WTC11 (cell line): ENCODE results near the gene GSN. TPM values are rescaled to one million over a fixed set of nuclear protein-coding genes. Genes with fewer than 3 reads are reported as not detected.

Source experiments
- ATAC-seq: fragments of 200-7000 bp; cut with Tn5 transposase; 2 replicates; pipeline ENCODE4 v1.10.0; 2021; ENCODE audit warnings: mild to moderate bottlenecking, moderate library complexity
- CTCF ChIA-PET: fragments of 300-600 bp; sonication (Branson Sonifier 250); formaldehyde crosslinking; loops from one replicate; lab custom pipeline; 2021; ENCODE audit warnings: antibody characterized with exemption; lab: Charles Lee
- POLR2A ChIA-PET: fragments of 350-600 bp; sonication (Branson Sonifier 250); formaldehyde crosslinking; loops from one replicate; lab custom pipeline; 2021; ENCODE audit warnings: antibody characterized with exemption; lab: Charles Lee
- DNase-seq: peaks from one replicate; pipeline ENCODE4 v3.0.0; 2021; ENCODE audit warnings: low spot score
- H3K27ac Mint-ChIP-seq: 2 replicates; pipeline ENCODE4 v1.8.0; 2021; ENCODE audit warnings: mixed read lengths
- H3K27me3 Mint-ChIP-seq: 2 replicates; pipeline ENCODE4 v1.8.0; 2021; ENCODE audit warnings: low read depth, mild to moderate bottlenecking, moderate library complexity, mixed read lengths
- H3K36me3 Mint-ChIP-seq: 2 replicates; pipeline ENCODE4 v1.8.0; 2021; ENCODE audit warnings: mixed read lengths
- H3K4me1 Mint-ChIP-seq: 2 replicates; pipeline ENCODE4 v1.8.0; 2022; ENCODE audit warnings: mixed read lengths
- H3K4me3 Mint-ChIP-seq: 2 replicates; pipeline ENCODE4 v1.8.0; 2021; ENCODE audit warnings: mild to moderate bottlenecking, moderate library complexity, mixed read lengths
- H3K9me3 Mint-ChIP-seq: 2 replicates; pipeline ENCODE4 v1.8.0; 2021; ENCODE audit warnings: mixed read lengths
- ATF1 ChIP-seq: sonication (generic); formaldehyde crosslinking; IDR thresholded peaks from 2 replicates; pipeline ENCODE4 v1.8.1; 2023; ENCODE audit warnings: mild to moderate bottlenecking, moderate library complexity, missing genetic modification reagents
- CDX4 ChIP-seq: fragments of 250-450 bp; sonication (Bioruptor Pico); IDR thresholded peaks from 2 replicates; pipeline ENCODE4 v1.9.0; 2021; ENCODE audit warnings: moderate library complexity, mild to moderate bottlenecking, inconsistent platforms, borderline replicate concordance
- CREB1 ChIP-seq: sonication (generic); formaldehyde crosslinking; IDR thresholded peaks from 2 replicates; pipeline ENCODE4 v1.8.0; 2023; ENCODE audit warnings: mild to moderate bottlenecking, missing genetic modification reagents
- ERG ChIP-seq: fragments of 250-450 bp; sonication (Bioruptor Pico); IDR thresholded peaks from 2 replicates; pipeline ENCODE4 v1.8.0; 2021; ENCODE audit warnings: mild to moderate bottlenecking
- ETV6 ChIP-seq: sonication (generic); formaldehyde crosslinking; IDR thresholded peaks from 2 replicates; pipeline ENCODE4 v1.8.1; 2022; ENCODE audit warnings: mild to moderate bottlenecking, missing genetic modification reagents
- HMGXB4 ChIP-seq: sonication (generic); formaldehyde crosslinking; IDR thresholded peaks from 2 replicates; pipeline ENCODE4 v1.8.1; 2023; ENCODE audit warnings: mild to moderate bottlenecking, moderate library complexity, missing genetic modification reagents
- IRF1 ChIP-seq: sonication (generic); formaldehyde crosslinking; IDR thresholded peaks from 2 replicates; pipeline ENCODE4 v1.8.0; 2023; ENCODE audit warnings: missing genetic modification reagents
- NFYB ChIP-seq: sonication (generic); formaldehyde crosslinking; conservative IDR thresholded peaks from 2 replicates; pipeline ENCODE4 v1.8.0; 2022; ENCODE audit warnings: low read depth, missing genetic modification reagents
- PRRX2 ChIP-seq: fragments of 250-450 bp; sonication (Bioruptor Pico); IDR thresholded peaks from 2 replicates; pipeline ENCODE4 v1.8.0; 2021; ENCODE audit warnings: mild to moderate bottlenecking
- SMAD3 ChIP-seq: sonication (generic); formaldehyde crosslinking; IDR thresholded peaks from 2 replicates; pipeline ENCODE4 v1.8.0; 2022; ENCODE audit warnings: missing genetic modification reagents, mild to moderate bottlenecking, borderline replicate concordance
- USF1 ChIP-seq: sonication (generic); formaldehyde crosslinking; IDR thresholded peaks from 2 replicates; pipeline ENCODE4 v1.8.0; 2022; ENCODE audit warnings: mild to moderate bottlenecking, missing genetic modification reagents
- ZBTB43 ChIP-seq: sonication (generic); formaldehyde crosslinking; IDR thresholded peaks from 2 replicates; pipeline ENCODE4 v1.8.1; 2023; ENCODE audit warnings: mild to moderate bottlenecking, missing genetic modification reagents
- ZNF219 ChIP-seq: sonication (generic); formaldehyde crosslinking; IDR thresholded peaks from 2 replicates; pipeline ENCODE4 v1.8.0; 2023; ENCODE audit warnings: missing genetic modification reagents, mild to moderate bottlenecking, borderline replicate concordance
- ZNF232 ChIP-seq: sonication (generic); formaldehyde crosslinking; IDR thresholded peaks from 2 replicates; pipeline ENCODE4 v1.8.0; 2022; ENCODE audit warnings: mild to moderate bottlenecking, missing genetic modification reagents
- ZNF317 ChIP-seq: sonication (generic); formaldehyde crosslinking; IDR thresholded peaks from 2 replicates; pipeline ENCODE4 v1.8.1; 2023; ENCODE audit warnings: low read depth, mild to moderate bottlenecking, moderate library complexity, missing genetic modification reagents, borderline replicate concordance
- ZNF532 ChIP-seq: fragments of 250-450 bp; sonication (Bioruptor Pico); IDR thresholded peaks from 2 replicates; pipeline ENCODE4 v1.9.0; 2021; ENCODE audit warnings: mild to moderate bottlenecking, borderline replicate concordance
- total RNA-seq: library from RNA; stranded (reverse); gene quantifications from 3 replicates; pipeline ENCODE4 v1.2.3, GENCODE V29; 2021

The GSN gene
- total RNA-seq, 1 experiment from 2014 or later, result 47.0 TPM

GRCh38 chr9:121364886-121365285, 96.9 kb downstream of the GSN start:
- Mint-ChIP-seq H3K27me3 (peaks cover 21% of the 10 kb centered on the region), H3K4me3 (no peak overlapping the region), H3K4me1 (peaks cover 32% of the 10 kb centered on the region), H3K27ac (no peak overlapping the region), H3K9me3 (no peaks in the 10 kb centered on the region), H3K36me3 (0 out of 2 replicates have a peak, but pooled peaks cover 3% of the 10 kb centered on the region)
- TF ChIP-seq ZNF317 (CRISPR knock-in tag) (no peak), ERG (CRISPR knock-in tag) (no peak), ZNF219 (CRISPR knock-in tag) (no peak), SMAD3 (CRISPR knock-in tag) (no peak), USF1 (CRISPR knock-in tag) (no peak), HMGXB4 (CRISPR knock-in tag) (no peak), CDX4 (CRISPR knock-in tag) (no peak), ZNF232 (CRISPR knock-in tag) (no peak), ATF1 (CRISPR knock-in tag) (no peak), ZNF532 (CRISPR knock-in tag) (no peak), IRF1 (CRISPR knock-in tag) (no peak), ZBTB43 (CRISPR knock-in tag) (no peak), PRRX2 (no peak), ETV6 (CRISPR knock-in tag) (no peak), CREB1 (no peak), NFYB (CRISPR knock-in tag) (no peak)
- ChIA-PET POLR2A (no interaction called here), CTCF (interaction anchor here (1.1 to 1.2 kb wide), 2 partner anchors 35 to 45 kb away, joined by 3 to 4 read pairs; no protein-coding TSS in a partner anchor)
- no peak for DNase-seq
- no peak for ATAC-seq
